NCI-H1436 (cell line): ENCODE results near the gene CTU1.

Experiments
- DNase-seq: peaks from one replicate; lab custom pipeline; 2025; lab: John Stamatoyannopoulos, UW

CTU1 gene

GRCh38 chr19:51103926-51104341, 4.3 kb downstream of the CTU1 start:
- no peak for DNase-seq

GRCh38 chr19:51102991-51103390, 5.2 kb downstream of the CTU1 start:
- DNase-seq, result no peak

GRCh38 chr19:51101171-51101865, 6.9 kb downstream of the CTU1 start:
- no peak for DNase-seq

GRCh38 chr19:51100601-51101000, 7.6 kb downstream of the CTU1 start:
- DNase-seq, result no peak

GRCh38 chr19:51099047-51099382, 9.2 kb downstream of the CTU1 start:
- DNase-seq, result no peak

GRCh38 chr19:51098365-51099046, 9.7 kb downstream of the CTU1 start:
- DNase-seq, result no peak

GRCh38 chr19:51097796-51098195, 10.4 kb downstream of the CTU1 start:
- no peak for DNase-seq

- DNase-seq, result peak; percentile 66
Measured at GRCh38 chr19:51097166-51097738, 11.0 kb downstream of the CTU1 start.

GRCh38 chr19:51096473-51097165, 11.6 kb downstream of the CTU1 start:
- DNase-seq, result peak; percentile 12

GRCh38 chr19:51094696-51095279, 13.4 kb downstream of the CTU1 start:
- DNase-seq, result peak; percentile 46

GRCh38 chr19:51093510-51094345, 14.5 kb downstream of the CTU1 start:
- no peak for DNase-seq

GRCh38 chr19:51093101-51093500, 15.1 kb downstream of the CTU1 start:
- no peak for DNase-seq

- no peak for DNase-seq
Measured at GRCh38 chr19:51091895-51092873, 16.0 kb downstream of the CTU1 start.

- DNase-seq, result no peak
Measured at GRCh38 chr19:51091126-51091525, 17.1 kb downstream of the CTU1 start.

GRCh38 chr19:51090471-51090870, 17.7 kb downstream of the CTU1 start:
- DNase-seq, result no peak

GRCh38 chr19:51089786-51090185, 18.4 kb downstream of the CTU1 start:
- DNase-seq, result no peak

- no peak for DNase-seq
Measured at GRCh38 chr19:51086153-51086850, 21.9 kb downstream of the CTU1 start.

GRCh38 chr19:51084505-51084904, 23.7 kb downstream of the CTU1 start:
- DNase-seq, result no peak

GRCh38 chr19:51083783-51084182, 24.4 kb downstream of the CTU1 start:
- DNase-seq, result no peak

GRCh38 chr19:51083181-51083580, 25.0 kb downstream of the CTU1 start:
- DNase-seq, result no peak
